ENCODE results near the gene LCN15. TPM values are rescaled to one million over a fixed set of nuclear protein-coding genes. Genes with fewer than 3 reads are reported as not detected.

LCN15 gene
- total RNA-seq, 1 experiment from 2014 or later: not detected

- Histone ChIP-seq H4K20me1 (ENCODE audit: control insufficient read depth, insufficient read depth, insufficient read length) (no peaks in the 10 kb centered on the region), H2AK5ac (ENCODE audit: insufficient read length, low read length) (no peak overlapping the region), H3K79me2 (ENCODE audit: insufficient read depth, low read length) (peaks cover 1% of the 10 kb centered on the region; the same call in 1 of the 2 replicates), H3K79me1 (ENCODE audit: insufficient read depth, low read depth, low read length, poor library complexity, severe bottlenecking) (no peaks in the 10 kb centered on the region), H3K23me2 (ENCODE audit: insufficient read length, low read depth, low read length, poor library complexity, severe bottlenecking) (peaks cover 10% of the 10 kb centered on the region), H3K14ac (ENCODE audit: insufficient read depth, low read length) (no peak overlapping the region; the same call in 1 of the 2 replicates), H3K18ac (ENCODE audit: insufficient read length, low read depth, low read length) (no peak overlapping the region), H3K23ac (ENCODE audit: insufficient read length, low read depth, low read length) (no peak overlapping the region), H3K4me1 (ENCODE audit: insufficient read depth, low read length) (no peaks in the 10 kb centered on the region), H2BK12ac (ENCODE audit: insufficient read length, low read depth, low read length) (no peak overlapping the region), H4K5ac (ENCODE audit: insufficient read length, low read depth, low read length) (no peak overlapping the region), H4K91ac (ENCODE audit: insufficient read length, low read depth, low read length) (no peak overlapping the region), H3K27ac (ENCODE audit: insufficient read length, low read depth, low read length) (no peak overlapping the region), H3T11ph (ENCODE audit: low read length) (no peak overlapping the region), H2BK15ac (ENCODE audit: low read depth, low read length) (no peak overlapping the region), H2BK5ac (ENCODE audit: insufficient read length, low read length) (no peak overlapping the region), H3K4ac (ENCODE audit: low read depth, low read length) (no peak overlapping the region), H3K4me2 (ENCODE audit: insufficient read depth, insufficient read length, low read length) (no peak overlapping the region), H3K9me3 (ENCODE audit: control insufficient read depth, low read depth, low read length) (no peaks in the 10 kb centered on the region), H2BK120ac (ENCODE audit: low read depth, low read length, poor library complexity, severe bottlenecking) (no peak overlapping the region), H3K27me3 (ENCODE audit: insufficient read depth, low read length) (no peaks in the 10 kb centered on the region), H2BK20ac (ENCODE audit: low read depth, low read length, poor library complexity, severe bottlenecking) (no peak overlapping the region), H3K9ac (ENCODE audit: extremely low read depth, insufficient read length, low read length) (no peak overlapping the region), H4K8ac (replicated peaks; ENCODE audit: insufficient read length, low read depth, low read length) (no peak overlapping the region), H2AFZ (ENCODE audit: low read length) (no peak overlapping the region), H3K56ac (ENCODE audit: insufficient read length, low read depth, low read length) (no peak overlapping the region)
- H3K27me3 Mint-ChIP-seq (ENCODE audit: low read depth): peaks cover 15% of the 10 kb centered on the region
- no peak for TF ChIP-seq CTCF (conservative IDR thresholded peaks at IDR 0.05)
- no CpG with 5 or more reads among the region's 16 CpGs for WGBS (ENCODE audit: extremely low coverage, insufficient read length, low lambda C conversion rate)
- H3K4me3 Mint-ChIP-seq: no peak overlapping the region
- H3K27ac Mint-ChIP-seq: 0 out of 7 replicates have a peak overlapping the region, but pooled peaks of 1 of the 3 experiments have one; percentile 30
- H3K9me3 Mint-ChIP-seq: no peaks in the 10 kb centered on the region
- H3K4me1 Mint-ChIP-seq: peaks cover 0 to 7% of the 10 kb centered on the region in 2 experiments; a peak in 3 of 4 replicates
- no peaks in the 10 kb centered on the region; a peak in 2 of 7 replicates for H3K36me3 Mint-ChIP-seq (ENCODE audit: insufficient read depth in 1 of 3, low read depth in 3 of 3)
- no peak for DNase-seq
Measured at GRCh38 chr9:136732444-136733178, 31.7 kb downstream of the LCN15 start.
